ENCODE measurements around the gene KCNJ16.

- TF ChIP-seq POLR2A (IDR thresholded peaks at IDR 0.05; ENCODE audit: low read depth, low read length) (no peak), POLR2AphosphoS5 (IDR thresholded peaks at IDR 0.05; ENCODE audit: low read depth, low read length) (no peak), POU2F2 (IDR thresholded peaks at IDR 0.05; ENCODE audit: low read depth, low read length) (no peak)
Observed at GRCh38 chr17:70093163-70093562, 18.1 kb downstream of the KCNJ16 start.

Data from GM12891 (cell line).